GM18511 (cell line): ENCODE results near the gene PPAN.

Experiments used
- ATAC-seq: cut with Tn5 transposase; IDR thresholded peaks from one replicate; pipeline ENCODE4 v1.9.1; 2021; ENCODE audit warnings: mild to moderate bottlenecking, moderate library complexity; ENCODE audit not compliant: unreplicated experiment

PPAN gene

DNA sequence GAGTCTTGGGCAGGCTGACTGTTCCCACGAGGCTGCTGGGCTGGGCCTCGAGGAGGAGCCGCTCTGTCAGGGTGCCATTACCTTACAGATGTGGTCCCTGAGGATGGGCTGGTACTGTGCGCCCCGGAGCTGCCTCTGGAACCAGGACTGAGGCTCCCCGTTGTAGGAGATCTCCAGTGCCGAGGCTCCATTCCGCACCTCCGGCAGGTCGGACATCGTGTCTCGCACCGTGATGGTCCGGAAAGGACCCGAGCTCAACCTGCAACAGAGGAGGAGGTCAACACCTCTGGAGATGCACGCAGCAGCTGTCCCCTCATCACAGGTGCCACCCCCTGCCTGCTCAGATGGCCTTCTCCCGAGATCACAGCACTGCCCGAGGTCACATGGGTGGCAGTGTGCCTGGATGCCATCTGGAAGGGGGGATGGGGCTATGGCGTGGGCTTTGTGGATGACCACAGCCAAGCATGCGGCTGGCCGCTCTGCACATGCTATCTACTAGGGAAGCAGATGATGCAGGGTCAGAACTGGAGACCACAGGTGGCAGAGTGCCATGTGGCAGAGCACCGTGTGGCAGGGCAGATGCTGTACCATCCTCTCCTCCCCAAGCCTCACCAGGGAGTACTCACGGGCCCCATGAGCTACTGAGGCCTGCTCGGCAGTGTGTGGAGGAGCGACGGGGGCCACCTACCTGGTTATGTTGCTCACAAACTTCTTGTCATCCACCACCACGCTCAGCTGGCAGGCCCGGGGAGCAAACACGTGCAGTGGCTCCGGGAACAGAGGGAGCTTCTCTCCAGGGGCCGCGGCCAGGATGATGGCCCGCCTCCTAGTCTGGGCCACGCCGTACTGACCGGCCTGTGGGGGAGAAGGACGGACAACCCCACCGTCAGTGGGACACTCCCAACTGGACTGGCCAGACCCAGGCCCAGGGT lies 31.9 kb downstream of the PPAN start:
- no peak for ATAC-seq

DNA sequence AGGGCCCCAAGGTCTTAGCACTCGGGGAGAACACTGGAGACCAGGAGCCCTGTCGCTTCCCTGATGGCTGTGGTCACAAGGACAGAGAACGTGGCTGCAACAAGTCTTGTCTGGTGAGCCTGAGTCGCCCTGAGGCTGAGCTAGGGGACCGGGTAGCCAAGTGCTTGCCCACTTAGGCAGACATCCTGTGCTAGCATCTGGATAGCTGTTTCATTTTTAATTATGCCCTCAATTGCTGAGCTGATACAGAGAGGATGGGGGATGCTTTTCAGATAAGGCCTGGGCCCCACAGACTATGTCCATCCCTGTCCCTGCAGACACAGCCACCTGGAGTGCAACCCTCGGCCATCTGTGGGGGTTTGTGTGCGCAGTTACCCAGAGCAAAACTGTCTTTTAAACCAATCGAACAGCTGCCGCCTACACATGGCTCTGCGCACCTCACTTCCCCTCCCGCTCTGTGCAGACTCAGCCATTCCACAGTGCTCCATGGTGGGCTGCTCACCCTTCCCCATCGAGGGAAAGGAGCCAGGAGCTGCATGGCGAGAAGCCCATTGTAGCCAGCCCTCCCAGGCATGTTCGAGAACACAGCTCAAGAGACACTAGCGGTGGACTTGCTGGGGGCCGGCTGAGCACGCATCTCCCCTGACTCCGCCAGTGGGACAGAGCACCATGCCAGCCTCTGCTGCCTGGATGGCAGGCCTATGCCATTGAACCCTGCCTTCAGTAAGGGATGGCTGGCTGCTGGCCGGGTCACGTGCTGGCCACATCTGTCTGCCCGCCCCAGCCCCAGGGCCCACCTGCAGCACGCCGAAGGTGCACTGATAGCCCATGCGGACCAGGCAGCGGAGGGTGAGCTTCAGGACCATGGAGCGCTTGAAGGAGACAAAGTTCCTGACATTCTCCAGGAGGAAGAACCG lies 33.0 kb downstream of the PPAN start:
- ATAC-seq, result no peak

DNA sequence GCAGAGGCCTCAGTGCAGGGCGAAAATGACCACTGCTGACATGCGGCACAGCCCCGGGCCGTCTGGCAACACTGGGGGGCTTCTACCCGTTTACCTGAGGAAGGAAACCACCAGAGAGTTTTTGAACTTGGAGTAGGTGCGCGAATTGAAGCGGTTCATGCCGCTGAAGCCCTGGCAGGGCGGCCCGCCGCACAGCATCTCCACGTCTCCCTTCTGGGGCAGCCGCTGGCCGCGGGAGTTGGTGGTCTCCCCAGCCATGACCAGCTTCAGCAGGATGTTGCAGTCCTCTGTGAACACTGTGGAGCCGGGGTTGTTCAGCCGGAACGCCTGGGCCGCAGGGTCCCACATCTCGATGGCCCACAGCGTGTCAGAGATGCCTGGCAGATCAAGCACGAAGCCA lies 33.8 kb downstream of the PPAN start:
- no peak for ATAC-seq

DNA sequence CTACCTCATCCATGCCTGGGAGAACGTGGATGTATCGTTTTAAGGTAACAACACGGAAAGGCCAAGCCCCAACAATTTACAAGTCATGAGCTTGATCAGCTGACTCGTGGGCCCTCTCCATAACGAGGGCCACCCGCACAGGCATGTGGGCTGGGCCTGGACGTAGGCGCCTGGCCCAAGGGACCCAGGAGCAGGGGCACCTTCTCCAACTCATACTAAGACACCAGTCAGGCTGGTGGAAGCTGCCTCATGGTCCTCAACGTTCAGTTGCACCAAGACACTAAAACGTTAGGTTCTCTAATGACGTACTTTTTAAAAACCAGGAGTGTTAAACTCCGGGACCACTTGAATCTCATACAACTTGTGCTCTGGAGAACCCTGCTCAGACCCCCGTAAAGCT lies 35.3 kb downstream of the PPAN start:
- no peak for ATAC-seq

DNA sequence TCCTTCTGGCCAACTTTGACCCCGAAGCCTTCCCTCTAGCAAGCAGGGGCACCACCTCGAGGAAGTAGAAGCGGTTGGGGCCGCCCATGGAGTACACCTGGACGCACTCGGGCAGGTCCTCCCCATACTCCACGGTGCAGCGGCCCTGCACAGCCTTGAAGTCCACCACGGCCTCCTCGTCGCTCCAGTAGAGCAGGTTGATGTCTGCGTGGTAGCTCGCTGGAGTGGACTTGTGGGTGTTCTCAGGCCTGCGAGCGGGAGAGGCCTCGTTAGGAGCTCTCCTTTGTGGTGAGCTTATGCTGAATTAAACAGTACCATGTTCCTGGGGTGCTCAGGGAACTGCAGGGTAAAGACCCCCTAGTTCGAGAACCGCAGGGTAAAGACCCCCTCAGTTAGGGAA lies 35.8 kb downstream of the PPAN start:
- no peak for ATAC-seq

DNA sequence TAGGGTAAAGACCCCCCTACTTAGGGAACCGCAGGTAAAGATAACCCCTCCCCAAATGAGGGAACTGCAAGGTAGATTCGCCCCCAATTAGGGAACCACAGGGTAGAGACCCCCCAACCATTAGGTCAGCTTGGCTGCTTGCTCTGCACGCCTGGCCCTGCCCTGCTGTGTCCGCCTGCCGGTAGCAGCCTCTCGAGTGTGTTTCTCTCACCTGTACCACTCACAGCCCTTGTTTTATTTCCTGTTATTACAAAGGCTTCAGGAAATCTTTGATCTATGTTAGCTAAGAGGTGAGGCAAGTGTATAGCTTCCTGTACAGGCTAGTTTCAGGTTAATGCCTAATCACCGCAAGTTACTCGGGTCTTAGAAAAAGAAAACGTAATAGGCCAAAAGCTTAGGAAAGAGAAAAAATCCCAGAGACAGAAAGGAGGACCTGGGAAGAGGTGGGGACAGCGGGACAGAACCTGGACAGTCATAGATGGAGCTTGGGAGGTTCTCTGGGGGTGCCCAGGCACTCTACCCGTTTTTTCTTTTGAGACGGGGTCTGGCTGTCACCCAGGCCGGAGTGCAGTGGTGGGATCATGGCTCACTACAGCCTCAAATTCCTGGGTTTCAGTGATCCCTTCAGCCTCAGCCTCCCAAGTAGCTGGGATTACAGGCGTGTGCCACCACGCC lies 36.7 kb downstream of the PPAN start:
- ATAC-seq, result no peak

DNA sequence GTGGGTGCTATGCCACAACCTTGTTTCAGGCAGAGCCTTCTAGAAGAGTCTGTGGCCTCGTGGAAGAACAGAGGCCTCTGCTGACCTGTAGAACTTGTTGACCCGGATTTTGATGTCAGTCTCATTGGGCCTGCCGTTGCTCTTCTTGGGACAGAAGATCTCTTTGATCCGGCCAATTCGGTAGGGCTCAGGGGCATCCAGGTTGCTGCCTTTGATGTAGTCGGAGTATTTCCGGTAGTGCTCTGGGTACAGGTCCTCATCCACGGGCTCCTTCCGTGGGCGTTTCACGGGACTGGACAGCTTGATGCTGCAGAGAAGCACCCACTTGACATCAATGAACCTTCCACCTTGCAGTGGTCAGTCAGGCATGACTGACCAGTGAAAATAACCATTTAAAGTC lies 37.5 kb downstream of the PPAN start:
- ATAC-seq, result no peak

DNA sequence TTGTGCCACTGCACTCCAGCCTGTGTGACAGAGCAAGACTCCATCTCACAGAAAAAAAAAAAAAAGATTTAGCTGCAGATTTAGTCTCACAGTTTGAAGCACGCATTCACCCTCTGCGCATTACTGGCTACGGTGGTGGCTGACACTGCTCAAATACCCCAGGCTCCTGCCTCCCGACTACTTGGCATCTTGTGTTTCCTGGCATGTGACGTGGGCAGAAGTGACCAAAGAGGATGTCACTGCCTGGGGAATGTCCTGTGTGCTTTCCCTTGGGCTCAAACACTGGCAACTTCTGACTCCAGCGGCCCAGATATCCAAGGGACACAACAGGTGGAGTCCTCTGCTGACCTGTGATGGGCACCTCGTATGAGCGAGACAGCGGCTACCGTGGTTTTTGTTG lies 38.2 kb downstream of the PPAN start:
- ATAC-seq, result no peak

DNA sequence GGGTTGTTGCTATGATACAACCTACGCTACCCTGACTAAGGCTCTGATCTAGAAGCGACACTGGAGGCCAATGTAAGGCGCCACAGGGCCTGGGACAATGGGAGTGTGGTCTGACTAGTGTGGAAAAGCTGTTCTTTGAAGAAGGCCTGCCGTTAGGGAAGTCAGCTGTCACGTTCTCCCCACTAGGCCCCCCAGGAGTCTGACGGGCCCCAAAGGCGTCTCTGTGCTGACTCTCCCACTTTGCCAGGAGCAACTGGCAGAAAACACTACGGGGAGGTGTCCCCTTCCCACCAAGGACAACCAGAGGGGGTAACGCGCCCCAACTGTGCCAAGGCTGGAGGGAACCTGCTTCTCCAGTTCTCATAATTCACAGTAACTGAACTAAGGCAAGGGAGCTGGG lies 38.9 kb downstream of the PPAN start:
- no peak for ATAC-seq

DNA sequence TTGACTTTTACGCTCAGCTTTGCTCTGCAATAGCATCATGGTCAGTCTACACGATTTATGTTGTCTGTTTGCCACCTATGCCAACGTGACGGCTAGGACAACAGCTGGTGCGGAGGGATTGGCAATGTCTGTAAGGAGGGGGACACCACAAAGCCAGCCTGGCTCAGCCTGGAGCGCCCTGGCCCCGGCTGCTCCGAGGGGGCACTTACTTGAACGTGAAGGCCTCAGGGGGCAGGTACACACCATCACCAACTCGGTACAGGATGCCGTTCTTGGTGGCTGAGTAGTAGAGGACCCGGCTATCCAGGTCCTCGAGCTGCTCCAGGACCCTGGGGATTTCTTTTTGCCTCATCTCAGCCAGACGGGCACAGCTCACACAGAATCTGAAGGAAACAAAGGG lies 40.0 kb downstream of the PPAN start:
- ATAC-seq, result no peak

DNA sequence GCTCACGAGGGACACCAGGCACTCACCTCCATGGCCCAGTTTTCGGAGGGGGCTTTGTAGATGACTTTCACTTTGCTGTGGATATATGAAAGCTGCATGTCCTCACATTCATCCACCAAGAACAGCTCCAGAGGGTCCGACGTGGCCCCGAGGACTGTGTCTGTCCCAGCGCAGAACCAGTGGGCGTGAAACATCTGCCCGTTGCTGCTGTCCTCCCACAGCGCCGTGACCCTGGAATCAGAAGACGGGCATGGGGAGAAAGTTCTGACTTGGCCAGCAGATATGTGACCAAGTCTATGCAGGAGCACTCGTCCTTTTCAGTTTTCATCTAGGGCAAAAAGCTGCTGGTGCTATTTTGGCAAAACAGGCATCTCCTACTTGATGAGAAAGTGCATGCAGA lies 43.3 kb downstream of the PPAN start:
- no peak for ATAC-seq

DNA sequence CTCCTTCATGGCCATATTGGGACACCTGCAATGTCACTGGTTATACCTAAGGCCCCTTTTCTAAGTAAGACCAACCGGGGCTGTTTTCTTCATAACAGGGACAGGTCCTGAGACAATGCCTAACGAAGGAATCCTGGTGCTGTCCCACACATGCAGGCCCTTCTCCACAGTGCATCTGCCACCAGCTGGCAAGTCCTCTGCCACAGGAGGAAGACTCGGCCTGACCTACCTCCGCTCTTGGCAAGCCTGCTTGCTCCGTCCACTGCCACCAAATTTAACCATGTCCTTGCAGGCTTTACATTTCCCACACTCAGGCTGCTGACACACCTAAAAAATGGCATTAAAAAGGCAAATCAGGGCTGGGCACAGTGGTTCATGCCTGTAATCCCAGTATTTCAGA lies 45.4 kb downstream of the PPAN start:
- ATAC-seq, result no peak

DNA sequence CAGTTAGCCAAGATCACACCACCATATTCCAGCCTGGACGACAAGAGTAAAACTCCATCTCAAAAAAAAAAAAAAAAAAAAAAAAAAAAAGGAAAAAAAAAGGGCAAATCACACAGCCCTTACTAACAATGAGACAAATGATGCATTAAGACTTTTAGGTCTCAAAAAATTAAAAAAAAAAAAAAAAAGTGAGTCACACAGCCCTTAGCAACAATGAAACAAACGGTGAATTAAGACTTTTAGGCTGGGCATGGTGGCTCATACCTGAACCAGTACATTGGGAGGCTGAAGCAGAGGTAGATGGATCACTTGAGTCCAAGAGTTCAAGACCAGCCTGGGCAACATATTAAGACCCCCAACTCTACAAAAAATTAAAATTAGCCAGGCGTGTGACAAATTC lies 45.9 kb downstream of the PPAN start:
- ATAC-seq, result no peak

DNA sequence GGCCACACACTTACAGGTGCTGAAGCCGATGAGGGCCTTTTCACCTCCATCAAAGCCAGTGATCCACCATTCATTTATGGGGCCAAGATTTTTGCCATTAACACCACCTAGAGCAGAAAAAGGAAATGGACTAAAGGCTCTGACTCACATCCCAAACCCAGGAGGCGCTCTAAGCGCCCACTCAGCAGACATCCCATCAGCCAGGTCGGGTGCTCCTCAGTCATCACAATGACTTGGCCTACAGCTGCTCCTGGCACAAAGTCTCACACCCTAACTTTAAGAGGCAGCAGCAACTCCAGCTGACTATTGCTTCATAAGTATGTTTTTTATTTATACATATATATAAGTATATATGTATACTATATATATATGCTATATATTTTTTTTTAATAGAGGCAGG lies 49.7 kb downstream of the PPAN start:
- no peak for ATAC-seq

DNA sequence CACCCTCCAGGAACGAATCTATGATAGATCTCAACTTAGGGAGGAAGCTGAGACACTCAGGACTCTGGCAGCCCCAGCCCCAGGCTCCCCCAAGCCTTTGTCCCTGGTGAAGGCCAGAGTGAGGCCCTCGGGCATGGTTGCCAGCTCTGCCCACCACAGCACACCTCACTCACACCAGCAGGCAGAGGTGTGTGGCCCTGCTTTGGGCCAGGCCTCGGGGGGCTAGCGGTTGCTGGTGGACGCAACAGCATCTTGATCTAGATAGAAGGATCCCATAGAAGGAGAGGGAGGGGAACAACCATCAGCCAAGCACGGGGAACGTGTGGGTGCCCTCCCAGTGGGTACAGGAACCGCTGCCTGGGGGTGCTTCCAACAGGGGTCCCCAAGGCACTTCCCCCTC lies 51.9 kb downstream of the PPAN start:
- ATAC-seq, result no peak

DNA sequence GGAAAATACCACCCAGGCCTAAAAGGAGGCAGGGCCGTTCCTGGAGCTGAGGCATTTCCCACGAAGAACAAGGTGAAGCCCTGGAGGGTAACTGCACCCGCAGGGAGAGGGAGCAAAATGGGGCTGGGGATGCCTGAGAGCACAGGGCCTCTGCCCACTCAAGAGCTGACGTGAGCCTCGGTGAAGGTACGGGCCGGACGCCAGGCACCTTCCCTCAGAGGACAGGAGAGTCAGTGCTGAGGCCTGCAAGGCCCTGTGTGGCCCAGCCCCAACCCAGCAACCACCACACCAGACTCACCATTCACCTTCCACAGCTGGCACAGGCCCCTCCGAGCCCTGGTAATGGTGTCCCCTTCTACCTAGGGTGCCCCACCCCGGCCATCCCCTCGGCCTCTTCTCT lies 52.3 kb downstream of the PPAN start:
- ATAC-seq, result no peak

DNA sequence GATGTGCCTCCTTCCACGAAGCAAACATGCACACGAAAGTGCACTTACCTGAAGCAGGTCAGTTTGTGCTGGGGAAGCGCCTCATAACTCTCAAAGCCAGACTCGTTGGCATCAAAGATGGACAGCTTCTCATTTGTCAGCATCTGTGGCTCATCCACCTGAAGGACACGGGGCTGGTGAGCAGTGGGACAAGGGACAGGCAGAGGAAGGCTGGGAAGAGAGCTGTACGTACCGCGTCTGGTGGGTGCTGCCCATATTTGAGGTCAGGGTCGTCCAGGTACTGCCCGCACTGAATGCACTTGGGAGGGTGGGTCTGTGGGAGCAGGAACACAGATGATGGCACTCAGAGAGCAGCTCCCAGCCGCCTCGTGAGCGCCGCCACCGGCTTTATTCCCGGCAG lies 53.4 kb downstream of the PPAN start:
- no peak for ATAC-seq
